CD4-positive, alpha-beta T cell treated with Interleukin-15 for 1 hour (primary cell): ENCODE data around the gene VTCN1.
"Not testable (repeated sequence)": the region's sequence is repeated elsewhere in the genome, so short reads cannot be mapped to it uniquely, and the experiment has no call there.

ENCODE experiments used
- DNase-seq: peaks from one replicate; pipeline ENCODE4 v3.0.0-alpha.2; 2020

VTCN1 gene

GRCh38 chr1:117162816-117163215 is 47.9 kb downstream of the VTCN1 start:
- DNase-seq = no peak

DNA sequence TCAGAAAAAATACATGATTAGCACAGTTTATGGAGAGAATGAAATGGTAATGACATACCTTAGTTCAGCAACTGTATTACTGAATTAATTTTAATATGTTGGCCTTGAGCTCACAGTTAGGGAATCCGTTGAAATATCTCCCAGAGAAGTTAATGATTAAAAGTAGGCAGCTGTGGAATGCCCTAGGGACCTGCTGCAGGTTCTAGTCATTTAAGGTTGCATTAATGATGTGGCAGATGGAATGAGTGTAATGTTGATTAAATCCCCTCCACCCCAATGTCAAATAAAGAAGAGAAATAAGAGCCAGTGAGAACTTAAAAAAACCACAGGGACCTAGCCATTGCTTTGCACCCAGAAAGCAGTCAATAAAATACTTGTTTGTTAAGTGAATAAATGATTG is 48.8 kb downstream of the VTCN1 start:
- DNase-seq = no peak

DNA sequence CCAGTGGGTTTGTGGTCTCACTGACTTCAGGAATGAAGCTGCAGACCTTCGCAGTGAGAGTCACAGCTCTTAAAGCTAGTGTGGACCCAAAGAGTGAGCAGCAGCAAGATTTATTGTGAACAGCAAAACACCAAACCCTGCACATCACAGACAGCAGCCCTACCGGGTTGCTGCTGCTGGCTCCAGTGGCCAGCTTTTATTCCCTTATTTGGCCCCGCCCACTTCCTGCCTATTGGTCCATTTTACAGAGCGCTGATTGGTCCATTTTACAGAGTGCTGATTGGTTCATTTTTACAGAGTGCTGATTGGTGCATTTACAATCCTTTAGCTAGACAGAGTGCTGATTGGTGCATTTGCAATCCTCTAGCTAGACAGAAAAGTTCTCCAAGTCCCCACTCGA is 59.4 kb downstream of the VTCN1 start:
- DNase-seq = not testable (repeated sequence)

GRCh38 chr1:117150316-117150715 is 60.4 kb downstream of the VTCN1 start:
- no peak for DNase-seq

- no peak for DNase-seq
These were observed 62.7 kb downstream of the VTCN1 start for GRCh38 chr1:117147856-117148588.

- DNase-seq = no peak
These were observed 63.3 kb downstream of the VTCN1 start for GRCh38 chr1:117147341-117147831.

DNA sequence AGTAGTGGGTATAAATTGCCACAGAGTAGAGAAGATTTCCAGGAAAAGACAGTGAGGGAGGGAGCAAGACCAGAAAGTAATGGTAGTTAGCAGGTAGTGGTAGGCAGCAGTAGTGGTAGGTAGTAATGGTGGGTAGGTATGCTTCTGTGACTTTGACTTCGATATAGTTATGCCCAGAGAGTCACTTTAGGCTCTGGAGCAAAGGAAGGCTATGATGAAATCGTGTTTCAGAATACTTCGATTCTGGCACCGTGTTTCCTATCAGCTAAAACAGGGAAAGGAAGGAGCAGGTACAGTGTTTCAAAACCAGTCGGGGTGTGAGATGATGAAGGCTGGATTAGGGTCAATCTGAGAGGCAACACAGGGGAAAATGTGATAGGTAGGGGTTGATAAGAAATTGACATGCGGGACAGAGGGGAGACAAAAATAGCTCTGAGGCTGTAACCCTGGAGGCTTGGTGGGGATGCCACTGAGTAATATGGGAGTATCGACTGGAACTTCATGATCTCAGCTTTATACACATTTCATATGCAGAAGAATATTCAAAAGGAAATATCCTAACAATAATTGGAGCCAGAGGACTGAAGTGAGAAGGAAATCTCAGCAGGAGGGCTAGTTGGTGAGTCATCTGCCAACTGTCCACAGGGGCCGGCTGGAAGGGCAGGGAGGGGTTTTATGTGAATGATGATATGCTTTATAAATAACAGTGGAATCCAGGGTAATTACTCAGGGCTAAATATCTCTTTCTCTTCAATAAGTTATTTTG is 64.0 kb downstream of the VTCN1 start:
- no peak for DNase-seq

DNA sequence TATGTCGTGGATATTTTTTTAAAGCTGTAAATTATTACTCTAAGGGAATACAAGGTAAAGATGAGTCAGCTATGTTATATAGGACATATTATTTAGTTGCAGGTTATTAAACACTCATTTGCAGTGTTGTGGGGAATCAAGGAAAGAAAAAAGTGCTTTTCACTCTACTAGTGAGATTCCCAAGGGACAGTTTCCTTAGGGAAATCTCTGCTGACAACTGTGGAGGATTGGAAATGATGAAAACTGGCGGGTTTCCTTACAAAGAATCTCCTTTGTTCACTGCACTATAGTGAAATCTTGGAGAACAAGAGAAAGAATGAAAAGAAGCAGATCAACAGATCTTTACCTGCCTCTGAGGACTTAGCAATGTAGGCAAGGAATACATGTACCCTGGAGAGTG is 64.7 kb downstream of the VTCN1 start:
- DNase-seq = no peak

DNA sequence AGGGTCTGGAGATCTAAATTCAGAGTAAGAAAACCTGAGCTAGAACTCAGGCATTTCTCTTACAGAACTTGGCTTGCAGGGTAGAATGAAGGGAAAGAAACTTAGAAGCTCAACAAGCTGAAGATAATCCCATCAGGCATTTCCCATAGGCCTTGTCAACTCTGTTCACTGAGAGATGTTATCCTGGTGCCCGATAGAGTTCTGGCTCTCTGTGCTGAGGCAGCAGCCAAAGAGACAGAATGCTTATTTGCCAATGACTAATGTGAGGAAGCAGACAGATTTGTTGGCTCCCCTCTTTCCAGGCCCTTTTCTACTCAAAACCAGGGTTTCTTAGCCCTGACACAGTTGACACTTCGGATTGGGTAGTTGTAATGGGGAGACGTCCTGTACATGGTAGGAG is 66.9 kb downstream of the VTCN1 start:
- DNase-seq = no peak

DNA sequence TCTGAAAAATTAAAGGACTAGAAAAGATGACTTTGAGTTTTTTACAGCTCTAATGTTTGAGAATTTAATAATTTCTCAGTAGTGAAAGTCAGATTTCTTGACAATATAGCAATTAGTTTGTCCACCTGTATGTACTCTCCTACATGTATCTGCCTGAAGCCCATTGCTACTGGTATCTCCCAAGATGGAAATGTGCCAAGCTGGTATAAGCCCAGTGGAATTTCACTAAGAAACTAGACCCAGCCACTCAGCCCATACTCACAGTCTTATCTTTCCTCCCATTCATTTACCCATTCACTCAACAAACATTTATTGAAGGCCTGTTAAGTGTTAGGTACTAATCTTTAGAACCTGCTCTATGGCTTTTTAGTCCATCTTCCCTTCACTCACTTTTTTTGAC is 67.6 kb downstream of the VTCN1 start:
- DNase-seq = no peak

DNA sequence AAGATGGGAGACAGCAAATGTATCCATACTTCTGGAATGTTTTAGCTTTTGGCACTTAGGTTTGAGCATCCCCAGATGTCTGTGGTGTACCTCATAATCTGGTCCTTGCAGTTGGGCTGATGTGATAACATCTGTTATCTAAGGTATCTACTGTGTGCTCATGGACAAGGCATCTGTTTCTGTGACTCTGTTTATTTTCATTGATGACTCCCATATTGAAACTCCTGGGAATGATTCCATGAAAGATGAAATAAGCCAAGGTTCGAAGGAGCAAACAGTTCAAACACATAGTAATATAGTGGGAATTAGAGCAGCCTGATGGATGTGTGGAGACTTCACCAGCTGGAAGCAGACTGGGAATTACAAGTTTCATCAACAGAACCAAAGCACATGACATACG is 68.5 kb downstream of the VTCN1 start:
- DNase-seq = no peak

DNA sequence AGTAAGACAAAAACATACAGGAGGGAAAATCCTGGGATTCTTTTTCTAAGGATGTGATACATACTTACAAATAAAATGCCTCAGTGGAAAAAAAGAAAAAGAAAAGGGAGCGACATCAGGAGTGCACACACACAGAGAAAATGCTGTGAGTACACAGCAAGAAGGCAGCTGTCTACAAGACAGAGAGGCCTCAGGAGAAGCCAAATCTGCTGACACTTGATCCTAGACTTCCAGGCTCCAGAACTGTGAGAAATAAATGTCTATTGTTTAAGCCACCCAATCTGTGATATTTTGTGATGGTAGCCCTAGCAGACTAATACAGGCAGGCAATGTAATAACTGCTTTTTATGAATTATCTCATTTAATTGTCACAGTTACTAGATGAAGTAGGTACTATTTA is 72.2 kb downstream of the VTCN1 start:
- no peak for DNase-seq

- no peak for DNase-seq
These were observed 72.6 kb downstream of the VTCN1 start for GRCh38 chr1:117138106-117138505.

- DNase-seq = no peak
These were observed 73.4 kb downstream of the VTCN1 start for GRCh38 chr1:117137281-117137855.

DNA sequence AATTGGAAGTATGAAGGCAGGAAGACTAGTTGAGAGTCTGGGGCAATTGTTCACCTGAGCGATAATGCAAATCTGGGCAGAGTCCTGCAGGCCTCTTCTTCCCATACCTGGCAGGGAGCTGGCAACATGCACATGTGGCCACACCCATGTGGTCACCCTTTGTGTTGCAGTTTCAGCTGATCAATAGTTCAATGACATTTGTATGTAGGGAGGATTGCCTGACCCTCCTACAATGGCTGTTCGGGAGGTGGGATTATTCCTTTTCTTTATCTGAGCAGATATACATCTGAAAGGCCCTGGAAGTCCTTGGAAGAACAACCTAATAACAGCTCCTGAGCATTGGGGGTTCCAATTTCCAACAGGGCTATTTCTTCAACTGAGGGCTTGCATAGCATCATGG is 74.0 kb downstream of the VTCN1 start:
- DNase-seq = no peak

- no peak for DNase-seq
These were observed 75.4 kb downstream of the VTCN1 start for GRCh38 chr1:117135329-117135728.

GRCh38 chr1:117130526-117130925 is 80.2 kb downstream of the VTCN1 start:
- no peak for DNase-seq

DNA sequence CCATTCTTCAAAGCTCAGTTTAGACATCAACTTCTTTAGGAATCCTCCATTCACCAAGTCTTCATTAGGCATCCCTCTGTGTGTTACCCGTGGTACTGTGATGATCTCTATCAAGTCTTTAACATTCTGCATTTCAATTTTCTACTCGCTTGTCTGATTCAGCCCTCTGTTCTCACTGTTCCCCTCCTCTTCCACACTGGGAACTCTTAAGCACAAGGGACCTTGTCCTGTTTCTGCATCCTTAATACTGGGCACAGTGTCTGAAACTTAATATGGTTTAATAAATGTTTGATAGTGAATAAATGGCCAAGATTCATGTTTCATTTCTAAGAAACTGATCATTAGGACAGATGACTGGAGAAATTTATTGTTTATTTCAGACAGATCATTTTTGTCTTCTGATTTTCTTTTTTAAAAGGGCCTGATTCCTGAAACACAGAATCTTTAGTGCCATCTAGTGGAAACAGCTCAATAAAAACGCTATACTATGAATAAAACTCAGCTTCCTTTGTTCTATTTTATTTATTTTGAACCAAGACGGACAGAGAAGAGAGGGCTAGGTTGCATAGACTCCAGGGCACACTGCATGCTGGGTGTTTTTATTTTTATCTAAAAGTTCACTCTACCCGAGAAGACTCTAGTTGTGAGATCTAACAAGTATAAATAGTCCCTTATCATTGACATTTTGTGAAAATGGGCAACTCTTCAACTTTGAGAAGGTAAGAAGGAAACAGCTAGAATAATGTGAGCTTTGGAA is 82.2 kb downstream of the VTCN1 start:
- DNase-seq = no peak

DNA sequence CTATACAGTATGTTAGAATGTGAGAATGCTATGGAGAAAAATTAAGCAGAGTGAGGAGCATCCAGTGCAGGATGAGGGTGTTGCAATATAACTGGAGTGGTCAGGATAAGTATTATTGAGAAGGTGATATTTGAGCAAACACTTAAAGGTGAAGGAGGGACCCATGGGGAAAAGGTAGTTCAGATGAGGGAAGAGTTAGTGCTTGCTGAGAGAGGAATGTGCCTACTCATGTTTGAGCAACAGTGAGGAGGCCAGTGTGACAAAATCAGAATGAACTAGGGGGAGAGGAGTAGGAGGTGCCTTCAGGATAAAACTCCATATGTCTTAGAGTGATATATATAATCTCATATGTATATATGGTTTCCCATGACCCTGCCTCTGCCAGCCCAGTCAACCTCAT is 82.9 kb downstream of the VTCN1 start:
- DNase-seq = no peak

GRCh38 chr1:117124661-117125060 is 86.1 kb downstream of the VTCN1 start:
- DNase-seq = no peak

DNA sequence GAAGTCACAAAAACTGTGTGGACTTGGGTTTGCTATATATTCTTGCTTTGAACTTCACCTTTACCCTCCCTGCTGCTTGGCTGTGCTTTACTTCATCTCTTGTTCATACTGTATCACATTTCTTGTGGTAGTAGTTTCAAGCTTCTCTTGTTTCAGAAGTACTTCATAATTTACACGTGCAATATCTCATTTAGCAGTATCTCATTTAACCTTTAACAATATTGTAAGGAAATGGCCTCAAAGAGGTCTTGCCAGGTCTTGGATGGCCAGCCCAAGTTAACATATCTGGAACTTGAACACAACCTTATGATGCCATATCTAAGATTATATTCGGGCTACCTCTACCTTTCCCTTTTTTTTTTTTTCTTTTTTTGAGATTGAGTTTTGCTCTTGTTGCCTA is 87.5 kb downstream of the VTCN1 start:
- no peak for DNase-seq

GRCh38 chr1:117122330-117123025 is 88.2 kb downstream of the VTCN1 start:
- DNase-seq = no peak
